GM18511 (cell line): Measurements from ENCODE around the gene NFKBIA.
A peak's percentile ranks its signal among the peaks of the same experiment; 100 is the strongest.
"Not testable (repeated sequence)": the region's sequence is repeated elsewhere in the genome, so short reads cannot be mapped to it uniquely, and the experiment has no call there.

ENCODE experiments used
- ATAC-seq: cut with Tn5 transposase; IDR thresholded peaks from one replicate; pipeline ENCODE4 v1.9.1; 2021; ENCODE audit warnings: mild to moderate bottlenecking, moderate library complexity; ENCODE audit not compliant: unreplicated experiment

The NFKBIA gene

GRCh38 chr14:35404449-35405303 is at the start of gene NFKBIA:
NFKBIA (minus strand) TSS chr14:35404749; CDS start chr14:35404644, 105 bp downstream.
- peak; percentile 65 for ATAC-seq

DNA sequence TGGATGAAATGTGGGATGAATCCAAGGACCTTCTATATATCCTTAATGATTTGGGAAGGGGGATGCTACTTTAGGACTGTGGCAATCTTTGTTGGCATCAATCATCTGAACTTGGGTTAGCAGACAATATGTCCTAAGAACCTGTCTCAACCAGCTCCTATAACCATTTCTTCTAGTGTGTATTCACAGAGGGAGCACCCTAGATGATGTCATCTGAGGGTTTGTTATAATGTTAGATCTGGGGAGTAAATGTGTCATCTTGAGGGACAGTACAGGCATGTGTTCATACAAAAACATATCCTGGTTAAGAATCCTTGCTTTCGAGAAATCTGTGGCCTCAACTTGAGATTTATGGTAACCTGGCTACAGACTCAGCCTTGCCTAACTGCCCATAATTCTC is 41.9 kb upstream of the NFKBIA start:
- ATAC-seq, result no peak

DNA sequence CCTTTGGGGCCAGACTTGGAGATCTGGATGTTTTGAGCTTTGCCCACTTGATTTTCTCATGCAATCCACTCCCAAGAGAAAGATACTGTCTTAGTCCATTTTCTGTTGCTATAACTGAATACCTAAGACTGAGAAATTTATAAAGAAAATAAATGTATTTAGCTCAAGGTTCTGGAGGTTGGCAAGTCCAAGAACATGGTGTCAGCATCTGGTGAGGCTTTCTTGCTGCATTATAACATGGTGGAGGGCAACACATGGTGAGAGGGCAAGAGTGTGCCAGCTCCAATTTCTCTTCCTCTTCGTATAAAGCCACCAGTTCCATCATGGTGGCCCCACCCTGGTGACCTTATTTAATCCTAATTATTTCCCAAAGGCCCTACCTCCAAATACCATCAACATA is 39.6 kb upstream of the NFKBIA start:
- ATAC-seq, result no peak

DNA sequence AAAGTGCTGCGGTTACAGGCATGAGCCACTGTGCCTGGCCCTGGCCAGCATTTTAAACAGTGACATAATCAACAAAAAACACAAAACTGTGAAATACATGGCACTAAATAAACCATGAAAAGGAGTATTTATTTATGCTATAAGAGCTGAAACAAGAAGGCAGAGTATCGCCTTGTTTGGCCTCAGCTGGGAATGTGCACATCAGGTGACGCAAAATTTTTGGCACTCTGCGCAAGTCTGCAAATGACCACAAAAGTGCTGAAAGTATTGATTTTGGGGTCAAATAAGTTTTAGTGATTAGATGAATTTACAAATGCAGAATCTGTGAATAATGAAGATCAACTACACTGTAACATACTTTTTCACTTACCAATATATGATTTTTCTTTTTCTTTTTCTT is 36.6 kb upstream of the NFKBIA start:
- ATAC-seq, result no peak

DNA sequence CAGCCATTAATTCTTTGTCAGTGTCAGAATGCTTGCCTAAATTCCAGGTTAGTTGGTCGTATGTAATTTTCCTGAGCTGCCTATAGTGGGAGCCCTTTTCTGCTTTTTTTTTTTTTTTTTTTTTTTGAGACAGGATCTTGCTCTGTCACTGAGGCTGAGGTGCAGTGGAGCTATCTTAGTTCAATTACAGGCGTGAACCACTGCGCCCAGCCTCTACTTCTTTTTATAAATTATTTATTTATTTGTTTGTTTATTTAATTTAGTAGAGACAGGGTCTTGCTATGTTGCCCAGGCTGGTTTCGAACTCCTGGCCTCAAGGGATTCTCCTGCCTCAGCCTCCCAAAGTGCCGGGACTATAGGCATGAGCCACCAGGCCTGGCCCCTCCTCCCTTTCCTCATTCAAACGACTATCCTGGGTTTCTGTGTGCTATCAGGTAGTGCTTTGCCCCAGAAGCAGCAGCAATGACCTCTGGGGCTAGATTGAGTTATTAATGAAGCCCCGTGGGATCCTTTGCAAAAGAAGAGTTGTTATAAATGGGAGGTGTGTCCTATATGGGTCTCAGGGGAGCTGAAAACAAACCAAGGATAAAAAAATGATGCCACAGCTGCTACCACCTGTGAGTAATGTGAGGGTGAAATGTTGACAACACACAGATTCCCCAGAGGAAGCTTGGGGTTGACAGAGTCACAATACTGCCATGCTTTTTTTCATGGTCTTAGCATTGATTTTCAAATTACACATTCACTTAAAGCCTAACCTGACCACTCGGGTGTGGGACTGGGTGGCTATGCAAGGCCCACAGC is 34.6 kb upstream of the NFKBIA start:
- peak; percentile 60 for ATAC-seq

DNA sequence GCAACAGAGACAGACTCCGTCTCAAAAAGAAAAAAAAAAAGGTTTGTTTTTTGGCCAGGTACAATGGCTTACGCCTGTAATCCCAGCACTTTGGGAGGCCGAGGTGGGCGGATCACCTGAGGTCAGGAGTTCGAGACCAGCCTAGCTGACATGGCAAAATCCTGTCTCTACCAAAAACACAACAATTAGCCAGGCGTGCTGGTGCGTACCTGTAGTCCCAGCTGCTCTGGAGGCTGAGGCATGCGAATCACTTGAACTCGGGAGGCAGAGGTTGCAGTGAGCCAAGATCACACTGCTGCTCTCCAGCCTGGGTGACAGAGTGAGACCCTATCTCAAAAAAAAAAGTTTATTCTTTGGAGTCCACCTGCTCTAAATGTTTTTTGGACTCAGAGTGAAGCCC is 33.9 kb upstream of the NFKBIA start:
- not testable (repeated sequence) for ATAC-seq

DNA sequence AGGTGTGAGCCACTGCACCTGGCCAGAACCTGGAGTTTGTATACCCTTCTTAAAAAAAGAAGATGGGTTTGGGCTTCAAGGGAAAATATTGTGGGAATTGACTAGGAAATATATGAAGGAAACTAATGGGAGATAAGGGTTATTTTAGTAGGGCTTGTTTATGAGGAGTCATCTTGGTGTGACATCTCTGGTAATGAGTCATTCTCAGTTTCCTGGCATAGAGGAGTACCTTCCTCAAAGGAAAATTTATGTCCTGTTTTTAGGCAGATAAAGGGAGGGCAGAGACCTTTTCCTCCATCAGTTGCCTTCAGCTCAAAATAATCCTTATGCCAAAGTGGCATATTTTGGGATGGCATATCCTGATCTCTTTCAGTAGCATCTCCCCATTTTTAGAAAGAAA is 30.6 kb upstream of the NFKBIA start:
- ATAC-seq, result no peak

DNA sequence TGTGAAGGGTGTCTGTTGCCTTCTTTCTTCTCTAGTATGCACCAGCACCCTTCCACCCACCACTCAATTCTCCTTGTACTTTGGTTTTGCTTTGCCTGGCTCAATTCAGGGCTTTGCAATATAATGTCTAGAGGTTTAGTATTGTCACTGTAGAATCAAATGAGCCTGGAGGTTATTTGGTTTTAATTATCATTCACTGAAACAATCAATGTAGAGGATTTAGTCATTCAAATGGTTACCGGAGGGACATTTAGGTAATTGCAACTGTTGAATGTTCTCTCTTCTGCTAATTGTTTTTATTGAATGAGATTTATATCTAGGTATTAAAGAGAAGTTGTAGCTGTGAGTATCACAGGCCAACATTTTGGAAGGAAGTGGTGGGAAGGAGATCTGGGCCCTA is 29.3 kb upstream of the NFKBIA start:
- ATAC-seq, result no peak

GRCh38 chr14:35430459-35431199 is 26.1 kb upstream of the NFKBIA start:
- ATAC-seq, result no peak

- ATAC-seq, result no peak
Observed at GRCh38 chr14:35429951-35430350, 25.4 kb upstream of the NFKBIA start.

GRCh38 chr14:35425850-35426249 is 21.3 kb upstream of the NFKBIA start:
- no peak for ATAC-seq

DNA sequence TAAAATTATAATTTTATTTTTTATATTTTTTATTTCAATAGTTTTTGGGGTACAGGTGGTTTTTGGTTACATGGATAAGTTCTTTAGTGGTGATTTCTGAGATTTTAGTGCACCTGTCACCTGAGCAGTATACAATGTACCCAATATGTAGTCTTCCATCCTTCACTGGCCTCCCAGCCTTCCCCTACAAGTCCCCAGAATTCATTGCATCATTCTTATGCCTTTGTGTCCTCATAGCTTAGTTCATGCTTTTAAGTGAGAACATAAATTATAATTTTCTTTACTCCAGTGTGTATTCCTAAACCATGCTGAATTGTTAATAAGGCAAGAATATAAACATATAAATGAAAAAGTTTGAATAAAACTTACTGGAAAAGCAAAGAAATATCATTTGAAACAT is 19.1 kb upstream of the NFKBIA start:
- no peak for ATAC-seq

- ATAC-seq, result no peak
Observed at GRCh38 chr14:35420036-35420811, 15.7 kb upstream of the NFKBIA start.

DNA sequence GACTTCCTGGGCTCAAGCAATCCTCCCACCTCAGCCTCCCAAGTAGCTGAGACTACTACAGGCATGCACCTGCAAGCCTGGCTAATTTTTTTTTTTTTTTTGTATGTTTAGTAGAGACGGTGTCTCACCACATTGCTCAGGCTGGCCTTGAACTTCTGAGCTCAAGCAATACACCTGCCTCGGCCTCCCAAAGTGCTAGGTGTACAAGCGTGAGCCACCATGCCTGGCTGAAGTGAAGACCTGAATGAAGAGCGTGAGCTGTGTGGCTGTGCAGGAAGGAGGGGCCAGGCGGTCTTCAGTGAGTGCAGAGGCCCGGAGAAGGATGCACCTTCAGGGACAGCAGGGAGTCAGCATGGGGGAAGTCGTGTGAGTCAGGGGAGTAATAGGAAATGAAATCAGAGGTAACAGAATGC is 14.9 kb upstream of the NFKBIA start:
- ATAC-seq, result no peak

DNA sequence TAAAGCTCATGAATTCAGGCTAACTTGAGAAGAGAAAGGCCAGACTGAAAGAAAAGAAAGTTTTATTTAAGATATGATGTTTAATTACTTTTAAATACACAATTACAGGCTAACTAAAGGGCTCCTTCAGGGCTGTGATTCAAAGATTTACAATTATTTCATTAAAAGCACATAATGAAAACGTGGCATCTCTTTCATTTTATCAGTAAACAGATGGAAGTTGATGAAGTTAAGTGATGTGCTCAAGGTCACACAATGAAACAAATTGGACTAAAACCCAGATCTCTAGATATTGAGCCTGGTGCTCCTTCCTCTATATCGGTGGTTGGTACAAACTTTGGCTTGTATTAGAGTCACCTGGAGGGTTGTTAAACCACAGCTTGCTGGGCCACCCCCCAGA is 13.5 kb upstream of the NFKBIA start:
- ATAC-seq, result no peak

GRCh38 chr14:35416108-35416750 is 11.7 kb upstream of the NFKBIA start:
- peak; percentile 60 for ATAC-seq

- ATAC-seq, result no peak
Observed at GRCh38 chr14:35414365-35414764, 9.8 kb upstream of the NFKBIA start.

DNA sequence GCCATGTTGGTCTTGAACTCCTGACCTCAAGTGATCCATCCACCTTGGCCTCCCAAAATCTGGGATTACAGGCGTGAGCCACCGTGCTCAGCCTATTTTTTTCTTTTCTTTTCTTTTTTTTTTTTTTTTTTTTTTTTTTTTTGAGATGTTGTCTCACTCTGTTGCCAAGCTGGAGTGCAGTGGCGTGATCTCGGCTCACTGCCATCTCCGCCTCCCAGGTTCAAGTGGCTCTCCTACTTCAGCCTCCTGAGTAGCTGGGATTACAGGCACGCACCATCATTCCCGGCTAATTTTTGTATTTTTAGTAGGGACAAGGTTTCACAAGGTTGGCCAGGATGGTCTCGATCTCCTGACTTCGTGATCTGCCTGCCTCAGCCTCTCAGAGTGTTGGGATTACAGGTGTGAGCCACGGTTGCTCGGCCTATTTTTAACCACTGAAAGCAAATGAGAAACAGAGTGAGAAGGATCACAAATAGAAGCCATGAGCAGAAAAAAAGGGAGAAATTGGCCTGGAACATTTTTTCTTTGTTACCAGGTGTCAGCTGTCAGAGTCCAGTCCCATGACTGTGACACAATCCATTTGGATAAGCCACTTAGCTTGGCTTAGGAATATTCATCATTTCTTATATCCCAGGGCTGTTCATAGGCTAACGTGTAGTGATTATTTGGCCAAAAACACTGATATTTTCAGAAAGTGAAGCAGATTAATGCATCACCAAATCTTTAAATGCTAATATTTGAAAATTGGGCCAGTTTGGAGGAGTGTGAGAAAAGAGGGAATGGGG is 7.9 kb upstream of the NFKBIA start:
- ATAC-seq, result no peak

GRCh38 chr14:35410858-35411257 is 6.3 kb upstream of the NFKBIA start:
- no peak for ATAC-seq
